Measurements from ENCODE around the gene FTMT. TPM values are rescaled to one million over a fixed set of nuclear protein-coding genes. Genes with fewer than 3 reads are reported as not detected.

Gene FTMT
- polyA plus RNA-seq, 1 donor (not counting 4 experiments of a cell fraction or from before 2014, with no cell fraction given) = not detected

- Histone ChIP-seq H3K4me3 (ENCODE audit: control insufficient read depth in 2 of 3, extremely low read depth in 1 of 3, insufficient read depth in 2 of 3, low read depth in 1 of 3, low read length in 3 of 3) (no peak overlapping the region), H2AFZ (ENCODE audit: control insufficient read depth, low read length) (no peak overlapping the region), H3K9ac (ENCODE audit: control insufficient read depth, extremely low read depth, insufficient read depth, low read length) (no peak overlapping the region), H3K4me1 (ENCODE audit: control insufficient read depth, extremely low read depth, insufficient read depth, low read length) (no peaks in the 10 kb centered on the region), H3K9me3 (ENCODE audit: control insufficient read depth, low read depth, low read length) (no peaks in the 10 kb centered on the region), H3K27me3 (ENCODE audit: control insufficient read depth, extremely low read depth, insufficient read depth, low read length) (no peaks in the 10 kb centered on the region), H3K79me2 (ENCODE audit: control insufficient read depth, insufficient read depth, low read length) (no peaks in the 10 kb centered on the region), H4K20me1 (ENCODE audit: control insufficient read depth, extremely low read depth, insufficient read depth, low read length) (no peaks in the 10 kb centered on the region), H3K27ac (ENCODE audit: control insufficient read depth, insufficient read depth, low read length) (no peak overlapping the region), H3K36me3 (ENCODE audit: control insufficient read depth in 2 of 2, extremely low read depth in 1 of 2, insufficient read depth in 2 of 2, low read length in 2 of 2) (no peaks in the 10 kb centered on the region), H3K9me1 (ENCODE audit: control insufficient read depth, extremely low read depth, insufficient read depth, low read length) (no peaks in the 10 kb centered on the region), H3K4me2 (ENCODE audit: control insufficient read depth, extremely low read depth, insufficient read depth, low read depth, low read length) (no peak overlapping the region)
- TF ChIP-seq, protein P1, sequence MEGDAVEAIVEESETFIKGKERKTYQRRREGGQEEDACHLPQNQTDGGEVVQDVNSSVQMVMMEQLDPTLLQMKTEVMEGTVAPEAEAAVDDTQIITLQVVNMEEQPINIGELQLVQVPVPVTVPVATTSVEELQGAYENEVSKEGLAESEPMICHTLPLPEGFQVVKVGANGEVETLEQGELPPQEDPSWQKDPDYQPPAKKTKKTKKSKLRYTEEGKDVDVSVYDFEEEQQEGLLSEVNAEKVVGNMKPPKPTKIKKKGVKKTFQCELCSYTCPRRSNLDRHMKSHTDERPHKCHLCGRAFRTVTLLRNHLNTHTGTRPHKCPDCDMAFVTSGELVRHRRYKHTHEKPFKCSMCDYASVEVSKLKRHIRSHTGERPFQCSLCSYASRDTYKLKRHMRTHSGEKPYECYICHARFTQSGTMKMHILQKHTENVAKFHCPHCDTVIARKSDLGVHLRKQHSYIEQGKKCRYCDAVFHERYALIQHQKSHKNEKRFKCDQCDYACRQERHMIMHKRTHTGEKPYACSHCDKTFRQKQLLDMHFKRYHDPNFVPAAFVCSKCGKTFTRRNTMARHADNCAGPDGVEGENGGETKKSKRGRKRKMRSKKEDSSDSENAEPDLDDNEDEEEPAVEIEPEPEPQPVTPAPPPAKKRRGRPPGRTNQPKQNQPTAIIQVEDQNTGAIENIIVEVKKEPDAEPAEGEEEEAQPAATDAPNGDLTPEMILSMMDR (optimal IDR thresholded peaks at IDR 0.05 in 1 of 3, IDR thresholded peaks at IDR 0.05 in 1 of 3, conservative IDR thresholded peaks at IDR 0.05 in 1 of 3; ENCODE audit: extremely low read depth in 1 of 3, insufficient read depth in 2 of 3, low read length in 3 of 3) = no peak
- dilution Hi-C loops (cut with MboI; ENCODE audit: extremely low pct_ligation_motif_present, low sequenced_read_pairs) = no loop called here
- no peak for DNase-seq (ENCODE audit: low read depth, low spot score)
- no peak for FAIRE-seq
Observed at GRCh38 chr5:121841892-121842291, 9.8 kb upstream of the FTMT start.

DNA sequence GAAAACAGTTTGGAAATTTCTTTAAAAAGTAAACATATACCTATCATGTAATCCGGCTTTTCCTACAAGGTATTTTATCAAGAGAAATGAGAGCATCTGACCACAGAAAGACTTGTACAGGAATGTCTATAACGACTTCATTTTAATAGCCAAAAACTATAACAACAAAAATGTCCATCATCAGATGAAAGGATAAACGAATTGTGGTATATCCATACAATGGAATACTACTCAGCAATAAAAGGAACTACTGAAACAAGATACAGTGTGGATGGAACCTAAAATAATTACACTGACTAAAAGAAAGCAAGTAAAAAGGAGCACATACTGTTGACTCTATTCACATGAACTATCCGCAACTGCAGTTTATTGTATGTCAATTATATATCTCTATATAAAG, 1.4 kb upstream of the FTMT start:
- no peaks in the 10 kb centered on the region for H4K20me1 ChIP-seq (ENCODE audit: control insufficient read depth, extremely low read depth, insufficient read depth, low read length)
- H3K4me3 ChIP-seq (ENCODE audit: control insufficient read depth in 2 of 3, extremely low read depth in 1 of 3, insufficient read depth in 2 of 3, low read depth in 1 of 3, low read length in 3 of 3) = no peak overlapping the region
- DNase-seq (ENCODE audit: low read depth, low spot score) = no peak
- no peak overlapping the region for H3K4me2 ChIP-seq (ENCODE audit: control insufficient read depth, extremely low read depth, insufficient read depth, low read depth, low read length)
- no peaks in the 10 kb centered on the region for H3K9me1 ChIP-seq (ENCODE audit: control insufficient read depth, extremely low read depth, insufficient read depth, low read length)
- dilution Hi-C loops (cut with MboI; ENCODE audit: extremely low pct_ligation_motif_present, low sequenced_read_pairs) = no loop called here
- no peaks in the 10 kb centered on the region for H3K27me3 ChIP-seq (ENCODE audit: control insufficient read depth, extremely low read depth, insufficient read depth, low read length)
- TF ChIP-seq, protein P1 (optimal IDR thresholded peaks at IDR 0.05 in 1 of 3, IDR thresholded peaks at IDR 0.05 in 1 of 3, conservative IDR thresholded peaks at IDR 0.05 in 1 of 3; ENCODE audit: extremely low read depth in 1 of 3, insufficient read depth in 2 of 3, low read length in 3 of 3) = no peak
- no peak for TF ChIP-seq EZH2 (IDR thresholded peaks at IDR 0.05; ENCODE audit: low read length)
- no peaks in the 10 kb centered on the region for H3K9me3 ChIP-seq (ENCODE audit: control insufficient read depth, low read depth, low read length)
- H3K27ac ChIP-seq (ENCODE audit: control insufficient read depth, insufficient read depth, low read length) = no peak overlapping the region
- H3K4me1 ChIP-seq (ENCODE audit: control insufficient read depth, extremely low read depth, insufficient read depth, low read length) = no peaks in the 10 kb centered on the region
- no peaks in the 10 kb centered on the region for H3K36me3 ChIP-seq (ENCODE audit: control insufficient read depth in 2 of 2, extremely low read depth in 1 of 2, insufficient read depth in 2 of 2, low read length in 2 of 2)
- no peak for FAIRE-seq
- no peak overlapping the region for H2AFZ ChIP-seq (ENCODE audit: control insufficient read depth, low read length)
- no peak overlapping the region for H3K9ac ChIP-seq (ENCODE audit: control insufficient read depth, extremely low read depth, insufficient read depth, low read length)
- no peaks in the 10 kb centered on the region for H3K79me2 ChIP-seq (ENCODE audit: control insufficient read depth, insufficient read depth, low read length)

Data from keratinocyte (primary cell).